Prostate gland (tissue), 2 donors: ENCODE results near the gene TRA2B. TPM values are rescaled to one million over a fixed set of nuclear protein-coding genes. Genes with fewer than 3 reads are reported as not detected.

Experiments used
- DNase-seq: peaks from one replicate; pipeline ENCODE4 v3.0.0-alpha.2; 2019; ENCODE audit warnings: low spot score
- H3K27ac ChIP-seq, 2 donors: fragments of 200-600 bp; sonication (generic); 2 replicates each; pipeline ENCODE4 v1.5.1; 2017 to 2019
- H3K27me3 ChIP-seq: fragments of 200-600 bp; sonication (generic); replicated peaks from 2 replicates; pipeline ENCODE4 v1.5.1; 2019; ENCODE audit not compliant: insufficient read depth
- H3K36me3 ChIP-seq, 2 donors: fragments of 200-600 bp; sonication (generic); 1 replicate in 1 of 2; 2 replicates in 1 of 2; pipeline versions ENCODE4 v1.5.1 to v1.8.1; 2017 to 2019
- H3K4me1 ChIP-seq: fragments of 200-600 bp; sonication (generic); replicated peaks from 2 replicates; pipeline ENCODE4 v1.5.1; 2019
- H3K4me3 ChIP-seq, 2 donors: fragments of 200-600 bp; sonication (generic); 2 replicates each; pipeline ENCODE4 v1.5.1; 2017 to 2019
- H3K9me3 ChIP-seq: fragments of 200-600 bp; sonication (generic); 2 replicates; pipeline ENCODE4 v1.5.1; 2017
- POLR2A ChIP-seq: fragments of 450-650 bp; IDR thresholded peaks from one replicate; pipeline ENCODE4 v1.6.1; 2016; ENCODE audit warnings: antibody characterized with exemption, mild to moderate bottlenecking
- POLR2AphosphoS5 ChIP-seq: sonication (generic); formaldehyde crosslinking; IDR thresholded peaks from one replicate; pipeline ENCODE4 v1.6.1; 2017; ENCODE audit warnings: antibody characterized with exemption
- WGBS: methylation state at CpG from one replicate; pipeline ENCODE4 v1.1.5; 2018; 5-methylcytosine and 5-hydroxymethylcytosine counted together
- intact Hi-C: fragments of 100-400 bp; cut with DNase I; formaldehyde crosslinking; loops from one replicate; pipeline ENCODE4 v1.14.2; 2022
- total RNA-seq, 2 donors: library from RNA; depleted of rRNA; stranded (reverse); fragments of >200 nt; gene quantifications; one replicate each; pipeline ENCODE4 v1.1.0, GENCODE V29; 2016
- TF ChIP-seq, protein P1 (sequence below), 4 experiments: fragments of 200-600 bp in 2 of 4; fragments of 450-650 bp in 2 of 4; sonication (generic) in 2 of 4; IDR thresholded peaks; 1 replicate in 3 of 4; 2 replicates in 1 of 4; pipeline ENCODE4 v1.5.1; 2016 to 2019; ENCODE audit warnings: antibody characterized with exemption in 4 of 4, mild to moderate bottlenecking in 2 of 4, moderate library complexity in 2 of 4

The TRA2B gene
- total RNA-seq, 2 donors from 2014 or later = 132 to 137 TPM

DNA sequence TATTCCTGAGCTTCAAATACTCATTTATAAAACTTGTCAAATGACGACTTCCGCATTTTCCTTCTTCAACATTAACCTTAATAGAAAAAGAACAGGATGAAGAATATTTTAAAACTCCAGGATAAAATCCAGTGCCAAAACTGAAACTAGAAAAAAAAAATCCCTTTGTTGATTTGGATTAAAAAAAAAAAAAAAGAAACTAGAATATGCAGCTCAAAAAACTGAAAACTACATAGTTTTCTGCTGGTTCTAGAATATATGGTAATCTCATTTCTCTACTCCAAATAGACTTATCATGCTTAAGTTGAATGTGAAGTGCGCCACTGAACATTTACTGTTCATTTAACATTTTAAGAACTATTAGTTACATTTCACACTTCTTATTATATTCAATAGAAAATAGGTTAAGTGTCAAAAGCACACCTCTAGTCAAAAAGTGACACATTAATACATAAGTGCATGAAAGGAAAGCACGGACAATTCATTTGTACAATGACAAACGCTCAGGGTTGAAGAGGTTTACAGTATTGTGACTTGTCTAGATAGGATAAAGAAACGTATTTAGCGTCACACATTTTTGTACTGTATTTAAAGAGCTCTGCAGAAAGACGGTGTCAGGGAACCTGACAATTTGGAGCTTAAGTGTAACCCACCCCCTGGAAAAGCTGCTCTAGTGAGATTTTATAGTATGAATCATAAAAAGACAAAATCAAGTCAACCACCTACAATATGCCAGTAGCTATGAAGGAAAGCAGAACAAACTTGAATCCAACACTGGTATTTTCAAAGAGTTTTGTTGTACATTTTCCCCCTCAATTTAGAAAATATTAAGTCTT lies 5.8 kb downstream of the TRA2B start:
- no peak for DNase-seq
- intact Hi-C loops = loop anchor here (10.0 kb wide), 1 partner anchor 853 kb away; the partner anchor contains the start of gene EIF4A2
- TF ChIP-seq POLR2AphosphoS5 (no peak), POLR2A (no peak)
- TF ChIP-seq, protein P1, sequence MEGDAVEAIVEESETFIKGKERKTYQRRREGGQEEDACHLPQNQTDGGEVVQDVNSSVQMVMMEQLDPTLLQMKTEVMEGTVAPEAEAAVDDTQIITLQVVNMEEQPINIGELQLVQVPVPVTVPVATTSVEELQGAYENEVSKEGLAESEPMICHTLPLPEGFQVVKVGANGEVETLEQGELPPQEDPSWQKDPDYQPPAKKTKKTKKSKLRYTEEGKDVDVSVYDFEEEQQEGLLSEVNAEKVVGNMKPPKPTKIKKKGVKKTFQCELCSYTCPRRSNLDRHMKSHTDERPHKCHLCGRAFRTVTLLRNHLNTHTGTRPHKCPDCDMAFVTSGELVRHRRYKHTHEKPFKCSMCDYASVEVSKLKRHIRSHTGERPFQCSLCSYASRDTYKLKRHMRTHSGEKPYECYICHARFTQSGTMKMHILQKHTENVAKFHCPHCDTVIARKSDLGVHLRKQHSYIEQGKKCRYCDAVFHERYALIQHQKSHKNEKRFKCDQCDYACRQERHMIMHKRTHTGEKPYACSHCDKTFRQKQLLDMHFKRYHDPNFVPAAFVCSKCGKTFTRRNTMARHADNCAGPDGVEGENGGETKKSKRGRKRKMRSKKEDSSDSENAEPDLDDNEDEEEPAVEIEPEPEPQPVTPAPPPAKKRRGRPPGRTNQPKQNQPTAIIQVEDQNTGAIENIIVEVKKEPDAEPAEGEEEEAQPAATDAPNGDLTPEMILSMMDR (IDR thresholded peaks at IDR 0.05) = no peak
- no peaks in the 10 kb centered on the region for H3K27me3 ChIP-seq
- no peaks in the 10 kb centered on the region for H3K36me3 ChIP-seq
- H3K27ac ChIP-seq = no peak overlapping the region
- H3K4me1 ChIP-seq = peaks cover 20% of the 10 kb centered on the region
- 11% methylated on average over 8 of the region's 8 CpGs for whole genome bisulfite sequencing
- no peaks in the 10 kb centered on the region for H3K9me3 ChIP-seq
- no peak overlapping the region for H3K4me3 ChIP-seq

DNA sequence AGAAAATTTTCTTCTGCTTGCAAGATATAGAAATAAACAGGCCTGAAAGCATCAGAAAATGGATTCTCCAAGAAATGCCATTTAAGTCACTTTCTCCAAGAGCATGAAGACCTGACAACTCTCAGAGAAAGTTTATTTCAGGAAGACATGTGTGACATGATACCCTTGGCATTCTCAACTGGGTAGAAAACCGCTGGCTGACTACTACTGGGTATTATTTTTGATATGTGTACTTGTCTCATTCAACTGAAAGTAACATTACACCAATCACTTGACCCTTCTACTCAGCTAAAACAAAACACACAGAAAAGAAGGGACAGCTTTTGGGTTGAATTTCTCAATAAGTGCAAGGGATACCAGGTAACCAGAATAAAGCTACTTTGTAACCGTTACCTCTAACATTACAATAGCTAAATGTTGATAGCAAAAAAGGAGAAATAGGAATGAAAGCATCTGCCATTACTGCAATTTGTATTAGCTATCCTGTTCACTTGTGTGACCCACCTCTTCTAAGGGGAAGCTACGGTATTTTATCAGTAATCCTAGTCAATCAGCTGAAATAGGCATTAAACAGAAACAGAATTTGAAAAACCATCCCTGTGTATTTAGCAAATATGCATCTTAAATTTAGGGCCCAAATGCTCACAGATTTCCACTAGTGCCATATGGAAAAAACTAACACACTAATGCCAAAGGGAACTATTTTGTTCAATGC lies 7.3 kb downstream of the TRA2B start:
- Histone ChIP-seq H3K27me3 (no peaks in the 10 kb centered on the region), H3K27ac (no peak overlapping the region), H3K4me3 (no peak overlapping the region), H3K9me3 (no peaks in the 10 kb centered on the region), H3K36me3 (peaks cover 0 to 2% of the 10 kb centered on the region in 2 donors), H3K4me1 (peaks cover 26% of the 10 kb centered on the region)
- 55% methylated on average over 3 of the region's 3 CpGs for WGBS
- DNase-seq = no peak
- intact Hi-C loops = loop anchor here (10.0 kb wide), 1 partner anchor 854 kb away; the partner anchor contains the start of gene EIF4A2
- TF ChIP-seq POLR2A (no peak), POLR2AphosphoS5 (no peak)
- TF ChIP-seq, protein P1 (IDR thresholded peaks at IDR 0.05) = no peak

DNA sequence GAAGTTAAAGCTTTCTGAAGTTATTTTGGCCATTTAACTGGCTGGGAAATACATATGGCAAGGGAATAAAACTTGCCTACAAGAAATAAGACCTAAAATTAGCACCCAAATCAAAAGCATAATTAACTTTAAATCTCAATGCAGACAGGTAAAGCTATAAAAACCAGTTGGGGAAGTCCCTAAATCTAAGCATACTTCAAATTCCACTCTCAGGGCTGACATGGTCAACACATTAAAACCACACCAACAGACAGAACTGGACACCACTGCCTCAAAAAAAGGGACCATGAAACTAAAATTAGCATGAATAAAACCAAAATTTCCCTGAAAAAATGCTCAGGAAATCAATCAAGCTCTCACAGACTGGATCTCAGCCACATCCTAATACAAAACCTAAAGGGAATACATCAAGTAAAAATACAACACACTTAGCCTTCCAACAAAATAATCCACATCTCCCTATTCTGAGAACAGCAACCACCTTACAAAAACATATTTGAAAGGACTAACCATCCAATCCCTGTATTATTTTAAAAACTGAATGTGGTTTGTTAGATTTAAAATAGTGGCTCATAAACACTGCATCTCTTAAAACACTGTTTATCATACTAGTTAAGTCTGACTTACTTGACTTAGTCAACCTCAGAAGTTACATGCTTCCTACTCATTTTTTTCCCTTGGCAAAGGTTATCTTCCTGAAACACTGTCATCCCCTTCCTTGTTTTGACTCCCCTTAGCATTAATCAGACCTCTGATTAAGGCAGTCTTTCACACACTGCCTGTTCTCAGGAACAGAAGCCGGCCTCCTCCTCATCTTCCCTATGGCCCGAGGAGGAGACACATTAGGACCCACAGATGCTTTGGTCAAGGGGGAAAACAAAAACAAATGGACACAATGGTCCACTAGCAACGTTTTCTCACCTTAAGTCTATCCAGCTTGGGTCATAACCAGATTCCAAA lies 8.3 kb downstream of the TRA2B start:
- no peak for TF ChIP-seq POLR2AphosphoS5
- no peak for TF ChIP-seq POLR2A
- TF ChIP-seq, protein P1 (IDR thresholded peaks at IDR 0.05) = no peak
- Histone ChIP-seq H3K27me3 (no peaks in the 10 kb centered on the region), H3K36me3 (peaks cover 4 to 7% of the 10 kb centered on the region in 2 donors), H3K9me3 (no peaks in the 10 kb centered on the region), H3K27ac (no peak overlapping the region), H3K4me3 (no peak overlapping the region), H3K4me1 (peaks cover 30% of the 10 kb centered on the region)
- 16% methylated on average over 3 of the region's 3 CpGs for WGBS
- intact Hi-C loops = loop anchor here (10.0 kb wide), 1 partner anchor 855 kb away; the partner anchor contains the start of gene EIF4A2
- DNase-seq = no peak

DNA sequence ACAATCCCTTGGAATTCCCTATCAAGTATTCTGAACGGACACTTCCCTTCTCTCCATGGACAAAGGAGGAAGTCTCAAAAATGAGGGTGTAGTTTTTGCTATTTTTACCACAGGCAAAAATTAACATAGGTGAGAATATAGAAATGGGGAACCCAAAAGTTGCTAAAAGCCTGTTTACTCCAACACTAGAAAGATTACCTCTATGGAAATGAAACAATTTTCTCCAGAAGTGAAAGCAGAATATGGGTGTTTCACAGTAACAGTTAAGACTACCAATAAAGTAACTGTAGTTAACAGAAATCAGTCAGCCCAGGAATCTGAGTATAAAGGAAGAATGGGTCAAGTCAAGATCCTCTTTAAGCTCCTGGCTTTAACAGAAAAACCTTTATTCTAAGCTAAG lies 9.3 kb downstream of the TRA2B start:
- no peaks in the 10 kb centered on the region for H3K27me3 ChIP-seq
- H3K4me1 ChIP-seq = peaks cover 33% of the 10 kb centered on the region
- 24% methylated on average over 1 of the region's 1 CpG for WGBS
- no peaks in the 10 kb centered on the region for H3K9me3 ChIP-seq
- peaks cover 6 to 7% of the 10 kb centered on the region in 2 donors for H3K36me3 ChIP-seq
- TF ChIP-seq POLR2A (no peak), POLR2AphosphoS5 (no peak)
- TF ChIP-seq, protein P1 (IDR thresholded peaks at IDR 0.05) = no peak
- intact Hi-C loops = no loop called here
- H3K27ac ChIP-seq = no peak overlapping the region
- no peak for DNase-seq
- no peak overlapping the region for H3K4me3 ChIP-seq
